Dermis microvascular lymphatic vessel endothelial cell (primary cell): Measurements from ENCODE around the gene JAML. TPM values are rescaled to one million over a fixed set of nuclear protein-coding genes. Genes with fewer than 3 reads are reported as not detected.

Experiments
- DNase-seq, 2 donors: peaks; one replicate each; pipeline versions ENCODE4 v3.0.0 to v3.0.0-alpha.2; 2010; ENCODE audit warnings: low read depth in 2 of 2
- total RNA-seq: library from RNA; depleted of rRNA; stranded (reverse); fragments of >200 nt; gene quantifications from 2 replicates; pipeline ENCODE4 v1.2.1, GENCODE V29; 2014

JAML gene
- total RNA-seq, 1 donor from 2014 or later: 0.13 TPM

- DNase-seq: peak; percentile 37 to 74
Observed at GRCh38 chr11:118145285-118146227, 79.3 kb downstream of the JAML start.

DNA sequence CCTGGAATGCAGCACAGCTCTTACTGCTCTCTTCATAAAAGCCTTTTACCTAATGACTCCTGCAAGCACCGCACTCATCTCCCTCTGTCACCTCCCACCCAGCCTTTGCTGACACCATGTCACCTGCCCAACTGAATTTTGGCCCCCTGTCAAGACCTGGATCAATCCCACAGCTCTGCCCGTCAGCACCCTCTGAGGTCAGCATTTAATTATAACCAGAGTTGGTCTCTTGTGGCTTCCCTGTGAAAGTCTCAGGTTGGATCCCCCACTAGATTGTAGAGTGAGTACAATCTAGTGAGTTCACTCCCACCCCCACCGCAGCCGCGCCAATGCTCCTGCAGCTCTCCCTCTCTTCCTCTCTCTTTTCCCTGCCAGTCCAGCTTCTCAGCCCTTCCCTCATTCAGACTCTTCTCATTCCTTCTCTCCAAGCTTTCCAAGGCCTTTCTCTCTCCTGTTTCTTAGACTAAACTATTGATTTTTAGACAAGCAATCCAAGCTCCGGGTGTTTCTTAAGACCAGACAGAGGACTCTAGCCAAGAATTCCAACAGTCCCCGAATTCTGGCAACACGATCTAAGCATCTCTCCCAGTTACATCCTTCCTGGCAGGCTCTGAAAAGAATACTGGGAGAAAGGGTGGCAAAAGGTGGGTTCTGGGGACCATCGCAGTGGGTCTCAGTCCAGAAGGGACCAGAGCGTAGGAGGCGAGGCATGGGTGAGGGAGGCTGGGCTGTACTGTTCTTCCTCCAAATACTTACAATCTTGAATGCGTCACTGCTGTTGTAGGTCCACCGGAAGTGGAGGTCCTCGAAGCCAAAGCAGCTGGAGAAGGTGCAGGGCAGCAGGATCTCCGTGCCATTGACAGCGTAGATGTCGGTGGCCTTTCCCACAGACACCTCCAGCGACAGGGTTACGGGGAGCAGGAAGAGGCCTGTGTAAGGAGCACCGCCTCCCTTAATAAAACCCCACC, 80.2 kb downstream of the JAML start:
- DNase-seq: no peak

Other genes with a start within 250 kb of the JAML start
- 0.25 TPM in 1 of 2 replicates, not detected in the other for gene IL10RA, start 238.6 kb downstream of the JAML start, total RNA-seq
- not detected in 2 replicates for gene TMPRSS4, start 147.9 kb downstream of the JAML start, total RNA-seq
- gene SMIM35, start 138.0 kb downstream of the JAML start, total RNA-seq: not detected in 2 replicates
- under 0.01 TPM in 2 replicates for gene SCN4B, start 72.2 kb downstream of the JAML start, total RNA-seq
- gene SCN2B, start 48.4 kb downstream of the JAML start, total RNA-seq: not detected in 2 replicates
- 3.2 and 3.7 TPM in 2 replicates for gene MPZL3, start 27.4 kb upstream of the JAML start, total RNA-seq
- 4.9 and 5.6 TPM in 2 replicates for gene MPZL2, start 39.3 kb upstream of the JAML start, total RNA-seq
- gene CD3E, start 79.7 kb upstream of the JAML start, total RNA-seq: not detected in 2 replicates
- not detected in 2 replicates for gene CD3D, start 117.7 kb upstream of the JAML start, total RNA-seq
- not detected in 2 replicates for gene CD3G, start 119.3 kb upstream of the JAML start, total RNA-seq
- 20.2 and 26.0 TPM in 2 replicates for gene UBE4A, start 134.6 kb upstream of the JAML start, total RNA-seq
- 63.7 and 89.9 TPM in 2 replicates for gene ATP5MG, start 176.6 kb upstream of the JAML start, total RNA-seq
- 14.0 and 23.6 TPM in 2 replicates for gene KMT2A, start 211.5 kb upstream of the JAML start, total RNA-seq